IMR-90 (cell line): ENCODE data around the gene TCHP. TPM values are rescaled to one million over a fixed set of nuclear protein-coding genes. Genes with fewer than 3 reads are reported as not detected.

Source experiments
- ATAC-seq: fragments of 200-7000 bp; cut with Tn5 transposase; 2 replicates; pipeline ENCODE4 v1.9.1; 2020; ENCODE audit warnings: low read depth, mild to moderate bottlenecking, moderate library complexity
- BruUV-seq: library from RNA; stranded (reverse); fragments of 400-500 nt; replicated peaks from 2 replicates; lab custom pipeline; 2021; lab: Mats Ljungman, UMichigan
- CTCF ChIA-PET: fragments of 300-600 bp; formaldehyde crosslinking; extraction: SDS; loops from one replicate; lab custom pipeline; 2021; ENCODE audit warnings: antibody characterized with exemption; lab: Yijun Ruan, JAX
- POLR2A ChIA-PET: fragments of 300-600 bp; sonication (Branson Sonifier 250); formaldehyde crosslinking; loops from one replicate; lab custom pipeline; 2022; ENCODE audit warnings: antibody characterized with exemption; ENCODE audit not compliant: unreplicated experiment; lab: Charles Lee
- DNase-seq: peaks from one replicate; pipeline ENCODE4 v3.0.0; 2013
- H2AFZ ChIP-seq: replicated peaks from 2 replicates; pipeline ENCODE3; 2013; ENCODE audit warnings: low read length, mild to moderate bottlenecking; ENCODE audit not compliant: poor library complexity
- H2AK5ac ChIP-seq: 2 replicates; pipeline ENCODE4 v1.6.1; 2013; ENCODE audit warnings: low read depth, low read length, inconsistent platforms
- H2AK9ac ChIP-seq: replicated peaks from 2 replicates; pipeline ENCODE3; 2013; ENCODE audit warnings: mild to moderate bottlenecking, low read depth, low read length, moderate library complexity; ENCODE audit not compliant: poor library complexity
- H2BK120ac ChIP-seq: 2 replicates; pipeline ENCODE4 v1.6.1; 2013; ENCODE audit warnings: low read depth, low read length, inconsistent platforms
- H2BK15ac ChIP-seq: 3 replicates; pipeline ENCODE4 v1.6.1; 2013; ENCODE audit warnings: low read depth, low read length, inconsistent platforms
- H2BK20ac ChIP-seq: 2 replicates; pipeline ENCODE4 v1.6.1; 2013; ENCODE audit warnings: low read depth, mild to moderate bottlenecking, inconsistent platforms, low read length, moderate library complexity
- H2BK5ac ChIP-seq: 2 replicates; pipeline ENCODE4 v1.6.1; 2013; ENCODE audit warnings: mild to moderate bottlenecking, low read depth, low read length, inconsistent platforms; ENCODE audit not compliant: poor library complexity, severe bottlenecking
- H3K14ac ChIP-seq: replicated peaks from 2 replicates; pipeline ENCODE4 v1.6.1; 2013; ENCODE audit warnings: low read depth, low read length, inconsistent platforms
- H3K18ac ChIP-seq: 2 replicates; pipeline ENCODE4 v1.6.1; 2013; ENCODE audit warnings: low read depth, low read length, control low read depth
- H3K23ac ChIP-seq: 2 replicates; pipeline ENCODE4 v1.6.1; 2013; ENCODE audit warnings: low read depth, low read length, inconsistent platforms
- H3K27ac ChIP-seq: 2 replicates; pipeline ENCODE4 v1.5.1; 2013; ENCODE audit warnings: mild to moderate bottlenecking, control low read depth, low read length; ENCODE audit not compliant: insufficient read depth
- H3K27me3 ChIP-seq: 2 replicates; pipeline ENCODE4 v1.6.1; 2013; ENCODE audit warnings: low read length; ENCODE audit not compliant: control insufficient read depth, insufficient read depth
- H3K36me3 ChIP-seq: 2 replicates; pipeline ENCODE4 v1.6.1; 2013; ENCODE audit warnings: low read length, mixed read lengths; ENCODE audit not compliant: control insufficient read depth, insufficient read depth
- H3K4ac ChIP-seq: 2 replicates; pipeline ENCODE4 v1.6.1; 2013; ENCODE audit warnings: low read depth, low read length, inconsistent platforms
- H3K4me1 ChIP-seq: 2 replicates; pipeline ENCODE4 v1.6.1; 2013; ENCODE audit warnings: low read length, mixed read lengths; ENCODE audit not compliant: control insufficient read depth, insufficient read depth
- H3K4me2 ChIP-seq: 2 replicates; pipeline ENCODE4 v1.6.1; 2013; ENCODE audit warnings: low read depth, mild to moderate bottlenecking, control low read depth, low read length, moderate library complexity
- H3K4me3 ChIP-seq: 2 replicates; pipeline ENCODE4 v1.5.1; 2013; ENCODE audit warnings: low read depth, mild to moderate bottlenecking, control low read depth, low read length, moderate library complexity; ENCODE audit not compliant: insufficient read depth
- H3K56ac ChIP-seq: 2 replicates; pipeline ENCODE4 v1.6.1; 2013; ENCODE audit warnings: low read length, inconsistent platforms; ENCODE audit not compliant: insufficient read depth; ENCODE audit errors: extremely low read depth
- H3K79me1 ChIP-seq, 2 experiments: 2 replicates each; pipeline ENCODE4 v1.6.1; 2013; ENCODE audit warnings: low read length in 2 of 2, inconsistent platforms in 1 of 2, low read depth in 1 of 2
- H3K9ac ChIP-seq: 2 replicates; pipeline ENCODE4 v1.6.1; 2013; ENCODE audit warnings: low read depth, low read length, control low read depth
- H3K9me1 ChIP-seq: 2 replicates; pipeline ENCODE4 v1.6.1; 2013; ENCODE audit warnings: low read length, inconsistent platforms; ENCODE audit not compliant: insufficient read depth
- H3K9me3 ChIP-seq: 2 replicates; pipeline ENCODE4 v1.6.1; 2013; ENCODE audit warnings: low read length; ENCODE audit not compliant: control insufficient read depth, insufficient read depth
- H4K20me1 ChIP-seq: 2 replicates; pipeline ENCODE4 v1.6.1; 2013; ENCODE audit warnings: low read length, inconsistent platforms; ENCODE audit not compliant: insufficient read depth
- H4K5ac ChIP-seq: 2 replicates; pipeline ENCODE4 v1.6.1; 2013; ENCODE audit warnings: mild to moderate bottlenecking, low read depth, low read length, control low read depth
- H4K8ac ChIP-seq, 2 experiments: 2 replicates each; pipeline ENCODE4 v1.6.1; 2013; ENCODE audit warnings: low read depth in 2 of 2, low read length in 2 of 2, control low read depth in 1 of 2, inconsistent platforms in 1 of 2
- H4K91ac ChIP-seq: 2 replicates; pipeline ENCODE4 v1.6.1; 2013; ENCODE audit warnings: low read depth, low read length, inconsistent platforms; ENCODE audit not compliant: insufficient read depth
- BHLHE40 ChIP-seq: fragments of 150-350 bp; IDR thresholded peaks from 2 replicates; pipeline ENCODE4 v1.6.1; 2016; ENCODE audit warnings: mild to moderate bottlenecking, low read depth, low read length
- CEBPB ChIP-seq: IDR thresholded peaks from 2 replicates; pipeline ENCODE4 v1.6.1; 2012; ENCODE audit warnings: low read depth, low read length, improper control_type of control experiment
- MAZ ChIP-seq: IDR thresholded peaks from 2 replicates; pipeline ENCODE4 v1.6.1; 2012; ENCODE audit warnings: low read depth, mild to moderate bottlenecking, low read length, improper control_type of control experiment, moderate library complexity, borderline replicate concordance
- MXI1 ChIP-seq: IDR thresholded peaks from 2 replicates; pipeline ENCODE4 v1.6.1; 2012; ENCODE audit warnings: low read depth, mild to moderate bottlenecking, low read length, moderate library complexity, borderline replicate concordance
- NFE2L2 ChIP-seq: fragments of 150-350 bp; IDR thresholded peaks from 2 replicates; pipeline ENCODE4 v1.6.1; 2016; ENCODE audit warnings: low read depth, mild to moderate bottlenecking, low read length
- POLR2A ChIP-seq: IDR thresholded peaks from 2 replicates; pipeline ENCODE4 v1.6.1; 2012; ENCODE audit warnings: mild to moderate bottlenecking, low read depth, low read length
- RAD21 ChIP-seq: IDR thresholded peaks from 2 replicates; pipeline ENCODE4 v1.6.1; 2012; ENCODE audit warnings: low read length, improper control_type of control experiment
- RCOR1 ChIP-seq: IDR thresholded peaks from 2 replicates; pipeline ENCODE4 v1.6.1; 2012; ENCODE audit warnings: mild to moderate bottlenecking, low read length, improper control_type of control experiment; ENCODE audit not compliant: insufficient replicate concordance
- USF2 ChIP-seq: fragments of 150-350 bp; IDR thresholded peaks from 2 replicates; pipeline ENCODE4 v1.6.1; 2017; ENCODE audit warnings: mild to moderate bottlenecking, antibody characterized with exemption, low read length, low read depth
- WGBS, 2 experiments: methylation state at CpG; one replicate each; pipeline versions ENCODE4 v1.1.5 to v1.1.7; 2013; ENCODE audit warnings: missing lambda C conversion rate in 2 of 2; ENCODE audit not compliant: insufficient read length in 1 of 2; ENCODE audit errors: extremely low coverage in 2 of 2; 5-methylcytosine and 5-hydroxymethylcytosine counted together
- dilution Hi-C: fragments of 300-500 bp; cut with HindIII; formaldehyde crosslinking; loops from one replicate; pipeline ENCODE4 v1.14.3; 2018; ENCODE audit warnings: low sequenced_read_pairs; ENCODE audit not compliant: unreplicated experiment
- in situ Hi-C: fragments of 300-500 bp; cut with MboI; formaldehyde crosslinking; loops from 3 replicates; pipeline ENCODE4 v1.14.3; 2019; ENCODE audit warnings: low sequenced_read_pairs, inconsistent platforms, mixed read lengths
- intact Hi-C: fragments of 100-400 bp; cut with micrococcal nuclease; formaldehyde crosslinking; loops from 2 replicates; pipeline ENCODE4 v1.10.0; 2022
- polyA plus RNA-seq, 3 experiments: library from polyadenylated mRNA; depleted of rRNA; stranded (reverse); fragments of >200 nt; gene quantifications; 2 replicates each; pipeline ENCODE4 v1.2.3, GENCODE V29; 2012; ENCODE audit warnings: low replicate concordance in 1 of 3
- total RNA-seq: library from RNA; depleted of rRNA; stranded (reverse); fragments of >200 nt; gene quantifications from 2 replicates; pipeline ENCODE4 v1.2.3, GENCODE V29; 2012
- TF ChIP-seq, protein P1 (sequence below): conservative IDR thresholded peaks from 2 replicates; pipeline ENCODE4 v1.5.1; 2012; ENCODE audit warnings: mild to moderate bottlenecking, low read depth, low read length, improper control_type of control experiment

The TCHP gene
- total and polyA plus RNA-seq, 2 of the 4 experiments (the other 2 are of a cell fraction), result 6.1 to 13.4 TPM

DNA sequence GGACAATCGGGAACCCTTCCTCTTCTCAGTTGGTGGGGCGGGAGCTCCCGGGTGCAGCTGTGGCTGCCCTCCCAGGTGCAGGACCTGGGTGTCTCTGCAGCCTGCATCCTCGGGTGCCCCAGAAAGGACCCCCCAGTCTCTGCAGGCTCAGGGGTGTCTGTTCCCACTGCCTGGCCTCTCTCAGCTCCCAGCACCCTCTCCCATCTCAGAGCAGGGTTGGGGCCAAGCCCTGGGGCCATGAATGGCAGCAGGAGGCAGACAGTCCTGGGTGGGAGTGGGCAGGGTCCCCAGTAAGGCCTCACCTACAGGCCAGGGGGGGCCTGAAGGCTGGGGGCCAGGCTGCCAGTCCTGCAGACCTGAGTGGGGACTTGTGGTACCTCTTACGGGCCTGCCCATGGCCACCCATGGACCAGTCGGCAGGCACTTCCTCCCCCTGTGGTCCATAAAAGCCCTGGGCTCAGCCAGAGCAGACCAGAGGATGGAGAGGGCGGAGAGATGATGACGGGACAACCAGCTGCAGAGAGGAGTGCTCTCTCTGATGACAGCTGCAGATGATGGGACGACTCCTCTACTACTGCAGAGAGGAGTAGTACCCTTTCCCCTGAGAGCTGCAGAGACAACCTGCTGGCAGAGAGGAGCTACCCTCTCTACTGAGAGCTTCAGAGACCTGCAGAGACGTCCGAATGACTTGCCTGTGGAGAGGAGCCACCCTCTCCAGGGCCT, 26.6 kb downstream of the TCHP start:
- H3K56ac ChIP-seq, result no peak overlapping the region
- no peak overlapping the region for H3K4me3 ChIP-seq
- H4K5ac ChIP-seq, result no peak overlapping the region
- H3K27me3 ChIP-seq, result no peaks in the 10 kb centered on the region
- H4K91ac ChIP-seq, result no peak overlapping the region
- in situ Hi-C loops, result no loop called here
- no peak for TF ChIP-seq USF2
- no peak for TF ChIP-seq NFE2L2
- TF ChIP-seq MAZ, result no peak
- TF ChIP-seq CEBPB, result no peak
- no peak for TF ChIP-seq RAD21
- TF ChIP-seq, protein P1, sequence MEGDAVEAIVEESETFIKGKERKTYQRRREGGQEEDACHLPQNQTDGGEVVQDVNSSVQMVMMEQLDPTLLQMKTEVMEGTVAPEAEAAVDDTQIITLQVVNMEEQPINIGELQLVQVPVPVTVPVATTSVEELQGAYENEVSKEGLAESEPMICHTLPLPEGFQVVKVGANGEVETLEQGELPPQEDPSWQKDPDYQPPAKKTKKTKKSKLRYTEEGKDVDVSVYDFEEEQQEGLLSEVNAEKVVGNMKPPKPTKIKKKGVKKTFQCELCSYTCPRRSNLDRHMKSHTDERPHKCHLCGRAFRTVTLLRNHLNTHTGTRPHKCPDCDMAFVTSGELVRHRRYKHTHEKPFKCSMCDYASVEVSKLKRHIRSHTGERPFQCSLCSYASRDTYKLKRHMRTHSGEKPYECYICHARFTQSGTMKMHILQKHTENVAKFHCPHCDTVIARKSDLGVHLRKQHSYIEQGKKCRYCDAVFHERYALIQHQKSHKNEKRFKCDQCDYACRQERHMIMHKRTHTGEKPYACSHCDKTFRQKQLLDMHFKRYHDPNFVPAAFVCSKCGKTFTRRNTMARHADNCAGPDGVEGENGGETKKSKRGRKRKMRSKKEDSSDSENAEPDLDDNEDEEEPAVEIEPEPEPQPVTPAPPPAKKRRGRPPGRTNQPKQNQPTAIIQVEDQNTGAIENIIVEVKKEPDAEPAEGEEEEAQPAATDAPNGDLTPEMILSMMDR, result no peak
- TF ChIP-seq BHLHE40, result no peak
- TF ChIP-seq MXI1, result no peak
- no peak for TF ChIP-seq POLR2A
- no peak for TF ChIP-seq RCOR1
- no peak overlapping the region for H3K4ac ChIP-seq
- DNase-seq, result no peak
- POLR2A ChIA-PET, result no interaction called here
- H3K23ac ChIP-seq, result no peak overlapping the region
- H3K9me3 ChIP-seq, result no peaks in the 10 kb centered on the region
- H2AK9ac ChIP-seq, result no peak overlapping the region
- H3K9me1 ChIP-seq, result no peaks in the 10 kb centered on the region
- no peak overlapping the region for H3K9ac ChIP-seq
- no peaks in the 10 kb centered on the region; the same call in 1 of the 2 replicates for H3K4me1 ChIP-seq
- no peak for ATAC-seq
- no peak overlapping the region for H3K14ac ChIP-seq
- intact Hi-C loops, result loop anchor here (2.0 kb wide), 1 partner anchor 74 kb away; no protein-coding TSS in a partner anchor
- H2BK20ac ChIP-seq, result no peak overlapping the region
- no peak overlapping the region for H3K18ac ChIP-seq
- H2BK120ac ChIP-seq, result no peak overlapping the region
- no peaks in the 10 kb centered on the region for H3K79me1 ChIP-seq
- no TSS peak for BruUV-seq
- WGBS, 2 experiments, result no CpG with 5 or more reads among the region's 11 CpGs
- H2AFZ ChIP-seq, result no peak overlapping the region
- H4K8ac ChIP-seq, result no peak overlapping the region
- H3K36me3 ChIP-seq, result peaks cover 26% of the 10 kb centered on the region
- CTCF ChIA-PET, result interaction anchor here (0.6 kb wide), 1 partner anchor 67 kb away, joined by 4 read pairs; no protein-coding TSS in a partner anchor
- no peak overlapping the region for H2BK5ac ChIP-seq
- dilution Hi-C loops, result no loop called here
- no peak overlapping the region for H3K4me2 ChIP-seq
- H3K27ac ChIP-seq, result no peak overlapping the region
- H4K20me1 ChIP-seq, result no peaks in the 10 kb centered on the region
- no peak overlapping the region for H2BK15ac ChIP-seq
- H2AK5ac ChIP-seq, result no peak overlapping the region
